HepG2 (cell line): ENCODE results near the gene TMEM204.

Experiments
- JUND ChIP-seq: sonication (generic); formaldehyde crosslinking; IDR thresholded peaks from 2 replicates; pipeline ENCODE4 v1.8.0; 2022; ENCODE audit warnings: mild to moderate bottlenecking, missing genetic modification reagents
- NRL ChIP-seq: sonication (generic); formaldehyde crosslinking; IDR thresholded peaks from 2 replicates; pipeline ENCODE4 v1.5.0; 2020; ENCODE audit warnings: missing genetic modification reagents, mild to moderate bottlenecking, moderate library complexity, borderline replicate concordance
- ZNF138 ChIP-seq: sonication (generic); formaldehyde crosslinking; IDR thresholded peaks from 2 replicates; pipeline ENCODE4 v1.5.0; 2020; ENCODE audit warnings: mild to moderate bottlenecking, low read depth, missing genetic modification reagents

- TF ChIP-seq NRL (CRISPR knock-in tag) = no peak
- no peak for TF ChIP-seq JUND
- no peak for TF ChIP-seq ZNF138 (CRISPR knock-in tag)
Observed at GRCh38 chr16:1548233-1548632, 14.8 kb downstream of the TMEM204 start.
